Fibroblast of mammary gland (primary cell): ENCODE measurements around the gene GINS3.
"Not testable (repeated sequence)": the region's sequence is repeated elsewhere in the genome, so short reads cannot be mapped to it uniquely, and the experiment has no call there.

Experiments used
- DNase-seq: peaks from one replicate; pipeline ENCODE4 v3.0.0-alpha.2; 2010; ENCODE audit warnings: low read depth
- H3K4me3 ChIP-seq: 2 replicates; pipeline ENCODE4 v1.5.1; 2011; ENCODE audit warnings: low read depth, mild to moderate bottlenecking, low read length, moderate library complexity; ENCODE audit not compliant: control insufficient read depth
- CTCF ChIP-seq: conservative IDR thresholded peaks from 2 replicates; pipeline ENCODE4 v1.5.1; 2011; ENCODE audit warnings: low read depth, low read length, inconsistent platforms; ENCODE audit not compliant: control insufficient read depth, insufficient read depth

GINS3 gene

GRCh38 chr16:58385218-58385773, 7.0 kb upstream of the GINS3 start:
- no peak overlapping the region for H3K4me3 ChIP-seq
- DNase-seq = no peak
- no peak for TF ChIP-seq CTCF

GRCh38 chr16:58389724-58390123, 2.5 kb upstream of the GINS3 start:
- DNase-seq = no peak
- no peak for TF ChIP-seq CTCF
- no peak overlapping the region for H3K4me3 ChIP-seq

GRCh38 chr16:58393138-58393504, 850 bp downstream of the GINS3 start:
- no peak for TF ChIP-seq CTCF
- H3K4me3 ChIP-seq = peak overlapping the region; percentile 99
- DNase-seq = peak; percentile 13

GRCh38 chr16:58396897-58397296, 4.6 kb downstream of the GINS3 start:
- not testable (repeated sequence) for DNase-seq, H3K4me3 ChIP-seq

GRCh38 chr16:58399718-58400633, 7.7 kb downstream of the GINS3 start:
- no peak for TF ChIP-seq CTCF
- DNase-seq = peak; percentile 53
- no peak overlapping the region for H3K4me3 ChIP-seq

GRCh38 chr16:58401305-58401704, 9.0 kb downstream of the GINS3 start:
- not testable (repeated sequence) for DNase-seq

GRCh38 chr16:58402796-58403195, 10.5 kb downstream of the GINS3 start:
- DNase-seq = no peak
- H3K4me3 ChIP-seq = no peak overlapping the region
- no peak for TF ChIP-seq CTCF

More at GRCh38 chr16:58401305-58401704, 9.0 kb downstream of the GINS3 start:
- not testable (repeated sequence) for H3K4me3 ChIP-seq

GRCh38 chr16:58409316-58409973, 17.2 kb downstream of the GINS3 start:
- no peak for TF ChIP-seq CTCF
- peak; percentile 71 for DNase-seq
- no peak overlapping the region for H3K4me3 ChIP-seq
